ENCODE results near the gene SCPEP1.
A peak's percentile ranks its signal among the peaks of the same experiment; 100 is the strongest.

The SCPEP1 gene

DNA sequence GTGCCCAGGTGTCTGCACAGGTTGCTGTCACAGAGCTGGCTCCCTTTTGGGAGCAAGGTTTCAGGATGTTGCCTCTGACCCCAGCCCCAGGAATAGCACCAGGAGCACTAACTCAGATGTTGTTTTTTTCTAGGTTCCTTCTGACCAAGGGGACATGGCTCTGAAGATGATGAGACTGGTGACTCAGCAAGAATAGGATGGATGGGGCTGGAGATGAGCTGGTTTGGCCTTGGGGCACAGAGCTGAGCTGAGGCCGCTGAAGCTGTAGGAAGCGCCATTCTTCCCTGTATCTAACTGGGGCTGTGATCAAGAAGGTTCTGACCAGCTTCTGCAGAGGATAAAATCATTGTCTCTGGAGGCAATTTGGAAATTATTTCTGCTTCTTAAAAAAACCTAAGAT is 28.1 kb downstream of the SCPEP1 start:
- DNase-seq = no peak

- DNase-seq = no peak
Observed at GRCh38 chr17:57008958-57009357, 31.0 kb downstream of the SCPEP1 start.

GRCh38 chr17:57009737-57010445 is 32.0 kb downstream of the SCPEP1 start:
- peak; percentile 67 for DNase-seq

- no peak for DNase-seq
Observed at GRCh38 chr17:57010487-57010886, 32.6 kb downstream of the SCPEP1 start.

DNA sequence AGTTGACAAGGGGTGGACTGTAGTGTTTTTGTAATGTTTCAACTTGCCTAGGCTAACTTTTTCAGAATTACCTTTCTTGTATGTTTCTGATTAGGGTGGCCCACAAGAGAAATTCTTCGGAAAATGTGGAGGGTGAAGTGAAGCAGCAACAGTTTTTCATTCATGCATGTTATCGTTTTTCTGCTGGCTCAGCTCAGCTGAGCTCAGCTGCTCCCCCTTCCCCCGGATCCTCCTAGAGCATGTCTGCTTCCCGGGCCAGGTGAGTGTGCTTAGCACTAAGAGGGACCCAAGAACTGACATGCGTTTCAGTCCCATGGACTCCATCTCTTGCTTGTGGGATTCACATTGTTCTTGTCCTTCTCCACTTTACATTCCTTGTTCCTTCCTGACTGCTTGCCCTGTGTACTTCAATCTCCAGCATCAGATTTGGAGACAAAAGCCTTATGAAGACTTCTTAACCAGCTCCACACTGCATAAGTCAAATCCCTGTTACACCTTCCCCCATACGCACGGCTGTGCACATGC is 33.6 kb downstream of the SCPEP1 start:
- DNase-seq = no peak

- DNase-seq = no peak
Observed at GRCh38 chr17:57016071-57016763, 38.3 kb downstream of the SCPEP1 start.

- DNase-seq = no peak
Observed at GRCh38 chr17:57016764-57017116, 38.8 kb downstream of the SCPEP1 start.

DNA sequence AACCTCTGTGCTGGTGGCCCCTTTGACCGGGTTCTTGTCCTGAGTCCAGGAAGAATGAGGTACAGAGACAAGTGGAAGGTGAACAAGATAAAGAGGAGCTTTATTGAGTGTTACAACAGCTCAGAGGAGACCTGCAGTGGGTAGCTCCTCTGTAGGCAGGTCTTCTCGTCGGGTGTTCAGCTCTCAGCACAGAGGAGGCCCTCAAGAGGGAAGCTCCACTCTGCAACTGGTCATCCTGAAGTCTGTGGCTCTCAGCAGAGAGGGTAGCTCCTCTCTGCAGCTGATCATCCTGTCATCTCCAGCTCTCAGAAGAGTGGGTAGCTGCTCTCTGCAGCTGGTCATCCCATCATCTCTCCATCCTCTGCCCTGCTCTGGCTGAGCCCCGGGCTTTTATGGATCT is 39.7 kb downstream of the SCPEP1 start:
- DNase-seq = no peak

GRCh38 chr17:57020208-57020607 is 42.3 kb downstream of the SCPEP1 start:
- DNase-seq = no peak

- DNase-seq = no peak
Observed at GRCh38 chr17:57021226-57021940, 43.5 kb downstream of the SCPEP1 start.

DNA sequence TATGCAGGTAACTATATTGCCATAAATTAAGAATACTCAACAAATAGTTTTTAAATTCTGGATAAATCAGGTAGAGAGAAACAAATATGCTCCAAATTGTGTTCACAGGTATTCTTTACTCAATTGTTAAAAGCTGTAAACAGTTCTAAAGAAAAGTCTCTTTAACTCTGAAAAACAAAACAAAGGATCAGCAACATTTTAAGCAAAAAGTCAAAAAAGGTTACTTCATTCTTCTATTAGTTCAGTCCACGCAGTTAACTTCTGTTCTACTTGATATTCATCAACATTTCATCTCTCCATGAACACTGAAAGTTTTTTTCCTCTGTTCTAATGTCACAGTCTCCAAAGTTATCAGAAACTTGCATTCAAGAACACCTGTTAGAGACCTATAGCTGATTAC is 47.9 kb downstream of the SCPEP1 start:
- DNase-seq = no peak

- DNase-seq = no peak
Observed at GRCh38 chr17:57027852-57028251, 49.9 kb downstream of the SCPEP1 start.

DNA sequence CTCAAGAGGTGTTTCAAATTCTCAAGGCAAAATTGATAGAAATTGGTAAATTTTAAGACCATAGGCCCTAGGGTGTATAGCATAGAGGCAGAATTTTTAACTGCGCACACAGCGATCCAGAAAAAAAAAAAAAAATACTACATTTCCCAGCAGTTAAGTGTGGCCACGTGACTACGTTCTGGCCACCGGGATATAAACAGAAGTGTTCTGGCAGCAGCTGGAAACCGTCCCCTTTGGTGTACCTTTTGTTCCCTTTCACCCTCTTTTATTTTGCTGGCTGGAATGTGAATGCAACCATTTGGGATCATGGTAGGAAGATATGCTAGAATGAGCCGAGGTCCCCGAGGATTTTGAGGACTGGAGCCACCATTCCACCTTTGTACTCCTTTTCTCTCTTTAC is 54.4 kb downstream of the SCPEP1 start:
- DNase-seq = no peak

DNA sequence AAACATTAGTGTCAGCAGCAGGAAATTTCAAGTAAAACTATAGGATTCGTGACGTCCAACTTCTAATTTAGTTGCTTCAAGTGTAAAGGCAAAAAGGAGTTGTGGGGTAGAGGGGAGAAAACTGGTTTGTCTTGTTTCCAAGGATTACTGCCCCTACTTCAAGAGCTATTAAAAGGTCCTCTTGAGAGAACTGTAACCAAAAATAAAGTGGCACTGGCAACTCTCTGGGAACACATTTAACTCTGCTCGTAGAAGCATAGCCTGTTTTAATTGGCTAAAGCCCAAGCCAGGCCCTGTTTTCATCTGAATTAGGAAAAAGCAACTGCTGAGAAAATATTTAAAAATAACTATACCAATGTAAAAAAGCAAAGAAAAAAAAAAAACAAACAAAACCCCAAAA is 55.4 kb downstream of the SCPEP1 start:
- DNase-seq = no peak

DNA sequence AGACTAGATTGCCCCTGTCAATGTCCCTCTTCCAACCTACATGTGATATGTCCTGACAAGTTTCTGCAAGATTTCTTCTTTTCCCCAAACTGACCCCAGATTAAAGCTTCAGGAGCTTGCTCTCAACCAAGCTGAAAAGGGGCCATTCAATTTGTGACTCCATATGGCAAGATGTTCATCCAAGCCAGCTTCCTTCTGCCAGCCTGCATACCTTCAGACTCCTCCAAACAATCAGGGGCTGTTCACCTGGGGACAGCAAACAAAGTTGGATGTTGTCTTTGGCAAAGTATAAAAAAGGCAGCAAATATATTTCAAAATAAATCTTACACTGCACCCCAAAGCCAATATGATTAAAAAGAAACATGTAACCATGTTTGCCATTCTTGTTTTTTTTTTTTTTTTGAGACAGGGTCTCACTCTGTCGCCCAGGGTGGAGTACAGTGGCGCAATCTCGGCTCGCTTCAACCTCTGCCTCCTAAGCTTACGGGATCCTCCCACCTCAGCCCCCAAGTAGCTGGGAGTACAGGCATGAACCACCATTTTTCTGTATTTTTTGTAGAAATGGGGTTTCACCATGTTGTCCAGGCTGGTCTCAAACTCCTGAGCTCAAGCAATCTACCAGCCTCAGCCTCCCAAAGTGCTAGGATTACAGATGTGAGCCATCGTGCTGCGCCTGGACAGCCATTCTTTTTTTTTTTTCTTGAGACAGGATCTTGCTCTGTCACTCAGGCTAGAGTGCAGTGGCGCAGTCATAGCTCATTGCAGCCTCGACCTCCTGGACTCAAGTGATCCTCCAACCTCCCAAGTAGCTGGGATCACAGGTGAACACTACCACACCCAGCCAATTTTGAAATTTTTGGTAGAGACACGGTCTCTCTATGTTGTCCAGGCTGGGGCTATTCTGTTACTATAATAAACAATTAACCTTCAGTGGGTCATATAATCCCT is 57.1 kb downstream of the SCPEP1 start:
- DNase-seq = no peak

GRCh38 chr17:57035971-57036481 is 58.1 kb downstream of the SCPEP1 start:
- no peak for DNase-seq

DNA sequence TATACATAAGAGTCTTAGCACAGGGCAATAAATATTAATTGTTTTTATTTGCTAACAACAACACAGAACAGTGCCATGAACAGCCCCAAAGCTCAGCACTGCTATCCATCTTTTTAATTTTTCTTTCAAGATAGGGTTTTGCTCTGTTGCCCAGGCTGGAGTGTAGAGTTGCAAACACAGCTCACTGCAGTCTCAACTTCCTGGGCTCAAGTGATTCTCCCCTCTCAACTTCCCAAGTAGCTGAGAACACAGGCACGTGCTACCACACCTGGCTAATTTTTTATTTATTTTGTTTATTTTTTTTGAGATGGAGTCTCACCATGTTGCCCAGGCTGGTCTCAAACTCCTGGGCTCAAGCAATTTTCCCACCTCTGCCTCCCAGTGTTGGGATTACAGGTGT is 59.5 kb downstream of the SCPEP1 start:
- DNase-seq = no peak

DNA sequence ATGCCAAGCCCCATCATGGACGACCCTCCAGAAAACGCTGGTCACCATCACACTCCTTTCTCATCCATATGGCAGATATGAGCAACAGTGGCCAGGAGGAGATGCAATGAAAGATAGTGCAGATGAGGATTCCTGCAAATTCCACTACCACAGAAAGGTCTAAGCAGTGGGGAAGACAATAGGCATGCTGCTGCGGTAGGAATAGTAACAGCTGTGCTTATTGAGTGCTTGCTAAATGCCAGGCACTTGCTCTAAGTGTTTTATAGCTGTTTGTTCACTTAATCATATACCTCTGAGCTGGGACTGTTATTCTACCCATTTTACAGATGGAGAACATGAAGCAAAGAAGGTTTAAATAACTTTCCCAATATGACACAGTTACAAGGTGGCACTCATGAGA is 60.6 kb downstream of the SCPEP1 start:
- DNase-seq = no peak

DNA sequence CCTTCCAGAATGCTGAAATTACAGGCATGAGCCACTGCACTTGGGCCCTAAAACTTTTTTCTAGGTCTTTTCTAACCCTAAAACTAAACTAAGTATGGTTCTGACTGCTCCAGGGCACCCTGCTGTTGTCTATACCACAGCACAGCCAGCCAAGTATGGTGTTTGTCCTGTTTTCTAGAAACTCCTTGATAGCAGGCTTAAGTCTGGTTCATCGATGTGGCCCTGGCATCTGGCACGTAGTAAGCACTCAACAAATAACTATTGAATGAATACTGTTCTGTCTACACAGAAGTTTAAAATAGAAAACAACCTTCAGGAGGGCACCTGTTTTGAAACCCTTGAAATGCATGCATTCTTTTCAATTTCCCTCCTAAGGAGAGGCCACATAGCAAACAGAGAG is 62.6 kb downstream of the SCPEP1 start:
- DNase-seq = no peak

DNA sequence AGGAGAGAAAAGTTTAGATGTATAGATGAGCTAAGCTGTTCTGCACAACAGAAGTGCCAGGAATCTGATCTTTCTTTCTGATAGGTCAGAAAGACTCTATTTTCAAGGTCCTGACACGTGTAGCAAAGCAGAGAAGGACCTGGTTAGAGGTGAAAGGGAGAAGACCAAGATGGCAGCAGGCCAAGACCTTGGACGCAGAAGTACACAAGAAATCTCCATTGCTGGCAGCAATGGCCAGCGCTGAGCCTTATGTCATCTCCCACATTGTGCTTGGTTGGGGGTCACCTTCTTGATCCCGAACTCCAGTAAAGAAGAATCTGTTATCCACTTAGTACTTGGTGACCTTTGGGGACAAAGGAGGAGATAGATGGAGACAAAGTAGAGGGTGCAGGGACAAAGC is 65.3 kb downstream of the SCPEP1 start:
- no peak for DNase-seq

DNA sequence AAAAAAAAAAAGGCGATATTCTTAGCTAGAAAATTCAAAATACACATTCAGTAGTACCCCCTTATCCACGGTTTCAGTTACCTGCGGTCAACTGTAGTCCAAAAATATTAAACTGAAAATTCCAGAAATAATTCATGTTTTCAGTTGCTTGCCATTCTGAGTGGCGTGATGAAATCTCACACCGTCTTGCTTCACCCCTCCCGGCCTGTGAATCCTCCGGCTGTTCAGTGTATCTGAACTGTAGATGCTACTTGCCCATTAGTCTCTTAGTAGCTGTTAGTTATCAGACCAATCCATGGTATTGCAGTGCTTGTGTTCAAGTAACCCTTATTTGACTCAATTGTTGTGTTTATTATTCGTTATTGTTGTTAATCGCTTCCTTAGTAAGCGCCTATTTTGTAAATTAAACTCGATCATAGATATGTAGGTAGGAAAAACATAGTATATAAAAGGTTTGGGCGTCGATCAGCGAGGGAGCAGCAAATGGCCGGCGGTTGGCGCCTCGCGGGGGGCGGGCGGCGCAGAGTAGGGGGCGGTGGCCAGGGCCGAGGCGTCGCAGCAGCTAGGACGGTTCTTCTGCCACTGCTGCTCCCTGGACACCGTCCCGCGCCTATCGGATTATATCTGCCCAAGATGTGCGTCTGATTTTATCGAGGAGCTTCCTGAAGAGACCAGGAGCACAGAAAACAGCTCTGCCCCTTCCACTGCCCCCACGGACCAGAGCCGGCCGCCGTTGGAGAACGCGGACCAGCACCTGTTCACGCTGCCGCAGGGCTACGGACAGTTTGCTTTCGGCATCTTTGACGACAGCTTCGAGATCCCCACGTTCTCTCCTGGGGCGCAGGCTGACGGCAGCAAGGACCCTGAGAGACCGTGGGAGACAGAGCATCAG is 67.3 kb downstream of the SCPEP1 start:
- DNase-seq = no peak

All from activated CD4-positive, alpha-beta T cell treated with anti-CD3 and anti-CD28 coated beads, Interleukin-2, amount 50 U/mL, for 16 hours (primary cell).